ENCODE data around the gene KRT33A.

GRCh38 chr17:41343029-41343428, 7.6 kb downstream of the KRT33A start:
- no peak for TF ChIP-seq CTCF (IDR thresholded peaks at IDR 0.05)
- no peak for TF ChIP-seq EP300 (IDR thresholded peaks at IDR 0.05)
- TF ChIP-seq POLR2A (IDR thresholded peaks at IDR 0.05): no peak
- TF ChIP-seq POLR2AphosphoS5 (IDR thresholded peaks at IDR 0.05): no peak

Measured in gastroesophageal sphincter (tissue), 3 donors.